Stimulated activated CD8-positive, alpha-beta memory T cell treated with anti-CD3 and anti-CD28 coated beads, Interleukin-12 subunit alpha, Interleukin-12 subunit beta, amount 100 ng/mL, for 1 hour (primary cell): Measurements from ENCODE around the gene PPIH.
"Not testable (repeated sequence)": the region's sequence is repeated elsewhere in the genome, so short reads cannot be mapped to it uniquely, and the experiment has no call there.

ENCODE experiments used
- DNase-seq: peaks from one replicate; pipeline ENCODE4 v3.0.0-alpha.2; 2020; ENCODE audit warnings: low read depth

Gene PPIH

GRCh38 chr1:42657981-42658876 lies at the start of gene PPIH:
TSS of gene PPIH (plus strand) at chr1:42658423. CDS start at chr1:42658447, 24 bp downstream.
- DNase-seq = peak; percentile 89

GRCh38 chr1:42613803-42614131 lies 44.5 kb upstream of the PPIH start:
- DNase-seq = no peak

GRCh38 chr1:42618866-42619265 lies 39.4 kb upstream of the PPIH start:
- DNase-seq = no peak

- no peak for DNase-seq
Measured at GRCh38 chr1:42620307-42620706, 37.9 kb upstream of the PPIH start.

GRCh38 chr1:42621180-42621579 lies 37.0 kb upstream of the PPIH start:
- not testable (repeated sequence) for DNase-seq

- not testable (repeated sequence) for DNase-seq
Measured at GRCh38 chr1:42627205-42627604, 31.0 kb upstream of the PPIH start.

GRCh38 chr1:42639116-42639515 lies 19.1 kb upstream of the PPIH start:
- DNase-seq = no peak

GRCh38 chr1:42646056-42646455 lies 12.2 kb upstream of the PPIH start:
- DNase-seq = no peak

- no peak for DNase-seq
Measured at GRCh38 chr1:42657201-42657600, 1.0 kb upstream of the PPIH start.

GRCh38 chr1:42658877-42659337 lies 684 bp downstream of the PPIH start:
- no peak for DNase-seq

- DNase-seq = no peak
Measured at GRCh38 chr1:42660907-42661500, 2.8 kb downstream of the PPIH start.

GRCh38 chr1:42669936-42670335 lies 11.7 kb downstream of the PPIH start:
- DNase-seq = no peak

GRCh38 chr1:42670425-42670824 lies 12.2 kb downstream of the PPIH start:
- DNase-seq = no peak

GRCh38 chr1:42674214-42674613 lies 16.0 kb downstream of the PPIH start:
- DNase-seq = no peak

GRCh38 chr1:42674682-42675081 lies 16.5 kb downstream of the PPIH start:
- no peak for DNase-seq

- DNase-seq = no peak
Measured at GRCh38 chr1:42675467-42675866, 17.2 kb downstream of the PPIH start.

GRCh38 chr1:42676534-42677087 lies 18.4 kb downstream of the PPIH start:
- no peak for DNase-seq

- no peak for DNase-seq
Measured at GRCh38 chr1:42679364-42679983, 21.3 kb downstream of the PPIH start.

- no peak for DNase-seq
Measured at GRCh38 chr1:42680055-42680454, 21.8 kb downstream of the PPIH start.

- DNase-seq = no peak
Measured at GRCh38 chr1:42680921-42681683, 22.9 kb downstream of the PPIH start.

GRCh38 chr1:42681741-42682483 lies 23.7 kb downstream of the PPIH start, which contains the start of gene YBX1:
TSS of gene YBX1 (plus strand) at chr1:42682418. CDS start at chr1:42682566, 148 bp downstream.
- DNase-seq = peak; percentile 90
